GM19467 (cell line): Measurements from ENCODE around the gene TDP1.
"Not testable (repeated sequence)": the region's sequence is repeated elsewhere in the genome, so short reads cannot be mapped to it uniquely, and the experiment has no call there.

Experiments used
- ATAC-seq: cut with Tn5 transposase; IDR thresholded peaks from one replicate; pipeline ENCODE4 v1.9.1; 2021; ENCODE audit warnings: mild to moderate bottlenecking, moderate library complexity; ENCODE audit not compliant: unreplicated experiment

Gene TDP1

GRCh38 chr14:89986462-89987160 lies 30.9 kb downstream of the TDP1 start:
- no peak for ATAC-seq

GRCh38 chr14:89987161-89987475 lies 31.4 kb downstream of the TDP1 start:
- ATAC-seq, result no peak

- no peak for ATAC-seq
Observed at GRCh38 chr14:89988787-89989186, 33.1 kb downstream of the TDP1 start.

- no peak for ATAC-seq
Observed at GRCh38 chr14:89990218-89990617, 34.5 kb downstream of the TDP1 start.

GRCh38 chr14:89990623-89991275 lies 35.0 kb downstream of the TDP1 start:
- ATAC-seq, result no peak

- no peak for ATAC-seq
Observed at GRCh38 chr14:89992273-89992672, 36.5 kb downstream of the TDP1 start.

- ATAC-seq, result no peak
Observed at GRCh38 chr14:89996963-89997362, 41.2 kb downstream of the TDP1 start.

GRCh38 chr14:90000935-90001334 lies 45.2 kb downstream of the TDP1 start:
- no peak for ATAC-seq

- ATAC-seq, result no peak
Observed at GRCh38 chr14:90003526-90004307, 48.0 kb downstream of the TDP1 start.

GRCh38 chr14:90005441-90005840 lies 49.7 kb downstream of the TDP1 start:
- no peak for ATAC-seq

- no peak for ATAC-seq
Observed at GRCh38 chr14:90005939-90006530, 50.3 kb downstream of the TDP1 start.

- no peak for ATAC-seq
Observed at GRCh38 chr14:90017371-90017770, 61.6 kb downstream of the TDP1 start.

- no peak for ATAC-seq
Observed at GRCh38 chr14:90019824-90020523, 64.2 kb downstream of the TDP1 start.

- ATAC-seq, result no peak
Observed at GRCh38 chr14:90023176-90023896, 67.6 kb downstream of the TDP1 start.

- ATAC-seq, result no peak
Observed at GRCh38 chr14:90024910-90025309, 69.2 kb downstream of the TDP1 start.

GRCh38 chr14:90026608-90027007 lies 70.9 kb downstream of the TDP1 start:
- ATAC-seq, result not testable (repeated sequence)

- no peak for ATAC-seq
Observed at GRCh38 chr14:90027842-90028241, 72.1 kb downstream of the TDP1 start.

GRCh38 chr14:90034156-90034555 lies 78.4 kb downstream of the TDP1 start:
- ATAC-seq, result no peak

GRCh38 chr14:90034835-90035525 lies 79.3 kb downstream of the TDP1 start:
- no peak for ATAC-seq
